GM23338 (cell line): ENCODE data around the gene SI. TPM values are rescaled to one million over a fixed set of nuclear protein-coding genes. Genes with fewer than 3 reads are reported as not detected.

Experiments
- ATAC-seq: fragments of 200-7000 bp; cut with Tn5 transposase; 3 replicates; pipeline ENCODE4 v1.9.1; 2020
- DNase-seq: peaks from one replicate; pipeline ENCODE4 v3.0.0-alpha.2; 2015; ENCODE audit warnings: low spot score
- H2AFZ ChIP-seq: fragments of 200-600 bp; sonication (generic); 2 replicates; pipeline ENCODE4 v1.8.0; 2016; ENCODE audit warnings: antibody characterized with exemption, mild to moderate bottlenecking, moderate library complexity
- H3F3A ChIP-seq: fragments of 200-600 bp; sonication (generic); replicated peaks from 2 replicates; pipeline ENCODE4 v1.8.0; 2017; ENCODE audit warnings: antibody characterized with exemption, mixed run types, low read depth
- H3K27ac ChIP-seq: fragments of 200-600 bp; sonication (generic); 2 replicates; pipeline ENCODE4 v1.6.1; 2016; ENCODE audit warnings: low read depth
- H3K27me3 ChIP-seq: fragments of 200-600 bp; sonication (generic); 2 replicates; pipeline ENCODE4 v1.8.0; 2016; ENCODE audit warnings: mild to moderate bottlenecking, mixed run types, moderate library complexity; ENCODE audit not compliant: insufficient read depth
- H3K36me3 ChIP-seq: fragments of 200-600 bp; sonication (generic); 2 replicates; pipeline ENCODE4 v1.8.0; 2016; ENCODE audit warnings: mild to moderate bottlenecking; ENCODE audit not compliant: insufficient read depth
- H3K4me1 ChIP-seq: fragments of 200-600 bp; sonication (generic); 2 replicates; pipeline ENCODE4 v1.8.0; 2016; ENCODE audit warnings: mild to moderate bottlenecking, moderate library complexity; ENCODE audit not compliant: insufficient read depth
- H3K4me2 ChIP-seq: fragments of 200-600 bp; sonication (generic); 2 replicates; pipeline ENCODE4 v1.7.1; 2017; ENCODE audit warnings: mixed run types
- H3K4me3 ChIP-seq: fragments of 200-600 bp; sonication (generic); 2 replicates; pipeline ENCODE4 v1.6.1; 2016; ENCODE audit warnings: mixed run types
- H3K79me2 ChIP-seq: fragments of 200-600 bp; sonication (generic); replicated peaks from 2 replicates; pipeline ENCODE4 v1.8.0; 2017; ENCODE audit warnings: mild to moderate bottlenecking; ENCODE audit not compliant: insufficient read depth
- H3K9me2 ChIP-seq: fragments of 200-600 bp; sonication (generic); 2 replicates; pipeline ENCODE4 v1.8.0; 2017; ENCODE audit not compliant: insufficient read depth
- H4K20me1 ChIP-seq: fragments of 200-600 bp; sonication (generic); replicated peaks from 2 replicates; pipeline ENCODE4 v1.8.0; 2017; ENCODE audit warnings: mild to moderate bottlenecking; ENCODE audit not compliant: insufficient read depth
- H3K27ac Mint-ChIP-seq: 2 replicates; pipeline ENCODE4 v1.8.0; 2020; ENCODE audit warnings: inconsistent platforms, mild to moderate bottlenecking, moderate library complexity, mixed read lengths
- H3K27me3 Mint-ChIP-seq: 3 replicates; pipeline ENCODE4 v1.8.0; 2022; ENCODE audit warnings: low read depth, mild to moderate bottlenecking, moderate library complexity, mixed read lengths, inconsistent platforms; ENCODE audit not compliant: insufficient read depth, poor library complexity
- H3K36me3 Mint-ChIP-seq: 3 replicates; pipeline ENCODE4 v1.8.0; 2021; ENCODE audit warnings: low read depth, mild to moderate bottlenecking, inconsistent platforms, moderate library complexity, mixed read lengths
- H3K4me1 Mint-ChIP-seq: 3 replicates; pipeline ENCODE4 v1.8.0; 2020; ENCODE audit warnings: mild to moderate bottlenecking, inconsistent platforms, mixed read lengths
- H3K4me3 Mint-ChIP-seq: 3 replicates; pipeline ENCODE4 v1.8.0; 2021; ENCODE audit warnings: moderate library complexity, mild to moderate bottlenecking, inconsistent platforms, mixed read lengths
- H3K9me3 Mint-ChIP-seq: 3 replicates; pipeline ENCODE4 v1.8.0; 2020; ENCODE audit warnings: moderate library complexity, mild to moderate bottlenecking, inconsistent platforms, mixed read lengths
- CREB1 ChIP-seq: fragments of 250-450 bp; sonication (Bioruptor Pico); IDR thresholded peaks from 2 replicates; pipeline ENCODE4 v1.5.0; 2020; ENCODE audit warnings: low read depth, mild to moderate bottlenecking, moderate library complexity
- CTCF ChIP-seq, 2 experiments: fragments of 200-600 bp in 1 of 2; sonication (generic) in 1 of 2; conservative IDR thresholded peaks; 2 replicates each; pipeline versions ENCODE4 v1.5.1 to v1.6.1; 2016 to 2017; ENCODE audit warnings: antibody characterized with exemption in 2 of 2, low read depth in 2 of 2, mild to moderate bottlenecking in 2 of 2, moderate library complexity in 1 of 2
- EZH2 ChIP-seq: fragments of 200-600 bp; sonication (generic); IDR thresholded peaks from one replicate; pipeline ENCODE4 v1.8.0; 2017; ENCODE audit warnings: antibody characterized with exemption, mild to moderate bottlenecking, low read depth; ENCODE audit not compliant: unreplicated experiment
- EZH2phosphoT487 ChIP-seq: fragments of 200-600 bp; sonication (generic); IDR thresholded peaks from one replicate; pipeline ENCODE4 v1.8.1; 2018; ENCODE audit warnings: antibody characterized with exemption; ENCODE audit not compliant: unreplicated experiment
- JUNB ChIP-seq: IDR thresholded peaks from one replicate; pipeline ENCODE4 v1.6.1; 2016; ENCODE audit warnings: antibody characterized with exemption; ENCODE audit not compliant: unreplicated experiment
- NANOG ChIP-seq: IDR thresholded peaks from 2 replicates; pipeline ENCODE4 v1.6.1; 2016; ENCODE audit warnings: antibody characterized with exemption, borderline replicate concordance
- POLR2AphosphoS5 ChIP-seq: IDR thresholded peaks from 2 replicates; pipeline ENCODE4 v1.6.1; 2016; ENCODE audit warnings: antibody characterized with exemption, low read depth
- STAT1 ChIP-seq: IDR thresholded peaks from one replicate; pipeline ENCODE4 v1.6.1; 2016; ENCODE audit warnings: antibody characterized with exemption; ENCODE audit not compliant: unreplicated experiment
- ZNF114 ChIP-seq: fragments of 250-450 bp; sonication (Bioruptor Pico); IDR thresholded peaks from 2 replicates; pipeline ENCODE4 v1.5.0; 2020; ENCODE audit warnings: mild to moderate bottlenecking, moderate library complexity
- ZNF331 ChIP-seq: fragments of 250-450 bp; sonication (Bioruptor Pico); IDR thresholded peaks from 2 replicates; pipeline ENCODE4 v1.5.0; 2020; ENCODE audit warnings: low read depth, mild to moderate bottlenecking, moderate library complexity
- ZNF462 ChIP-seq: fragments of 250-450 bp; sonication (Bioruptor Pico); IDR thresholded peaks from 2 replicates; pipeline ENCODE4 v1.5.0; 2020; ENCODE audit warnings: mild to moderate bottlenecking, moderate library complexity
- polyA plus RNA-seq: library from polyadenylated mRNA; unstranded; fragments of >200 nt; fragmentation: Nextera tagmentation; extraction: Ambion mirVana; gene quantifications from 2 replicates; pipeline ENCODE4 v1.2.1, GENCODE V29; 2016
- total RNA-seq: library from RNA; depleted of rRNA; stranded (reverse); fragments of >200 nt; shearing (Covaris generic); gene quantifications from 2 replicates; pipeline ENCODE4 v1.2.3, GENCODE V29; 2014
- TF ChIP-seq, protein P1 (sequence below): IDR thresholded peaks from one replicate; pipeline ENCODE4 v1.6.1; 2018; ENCODE audit warnings: antibody characterized with exemption; ENCODE audit not compliant: unreplicated experiment
- TF ChIP-seq, protein P2 (sequence below): IDR thresholded peaks from 2 replicates; pipeline ENCODE4 v1.6.1; 2016; ENCODE audit warnings: antibody characterized with exemption

Gene SI
- total and polyA plus RNA-seq, 2 experiments from 2014 or later = not detected

DNA sequence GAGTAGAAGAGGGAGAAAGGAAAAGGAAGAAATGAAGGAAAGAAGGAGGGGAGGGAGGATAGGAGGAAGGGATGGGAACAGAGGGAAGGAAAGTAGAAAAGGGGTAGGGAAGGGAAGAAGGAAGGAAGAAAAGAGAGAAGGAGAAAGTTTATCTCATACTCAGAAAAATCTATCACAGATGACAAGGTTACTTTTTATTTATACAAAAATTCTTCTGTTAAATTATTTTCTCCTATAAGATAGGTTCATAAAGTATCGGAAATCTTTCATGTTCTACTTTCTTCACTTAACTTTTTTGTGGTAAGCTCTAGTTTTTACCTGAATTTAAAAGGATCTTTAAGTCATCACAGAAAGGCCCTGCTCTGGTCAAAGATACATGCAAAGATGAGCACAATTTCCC lies 38.1 kb downstream of the SI start:
- DNase-seq = no peak
- H3K9me2 ChIP-seq = no peaks in the 10 kb centered on the region
- no peak for ATAC-seq
- Mint-ChIP-seq H3K36me3 (no peaks in the 10 kb centered on the region), H3K9me3 (no peaks in the 10 kb centered on the region), H3K27ac (no peak overlapping the region), H3K4me3 (no peak overlapping the region), H3K27me3 (no peaks in the 10 kb centered on the region), H3K4me1 (no peaks in the 10 kb centered on the region)
- H3K27ac ChIP-seq = no peak overlapping the region
- H3K79me2 ChIP-seq = no peaks in the 10 kb centered on the region
- no peaks in the 10 kb centered on the region for H3K36me3 ChIP-seq
- H3K4me2 ChIP-seq = no peak overlapping the region
- H2AFZ ChIP-seq = no peak overlapping the region
- H3F3A ChIP-seq = no peaks in the 10 kb centered on the region
- H3K4me1 ChIP-seq = no peaks in the 10 kb centered on the region
- H3K4me3 ChIP-seq = no peak overlapping the region
- TF ChIP-seq STAT1 (no peak), ZNF331 (CRISPR knock-in tag) (no peak), ZNF462 (CRISPR knock-in tag) (no peak), EZH2 (no peak), JUNB (no peak), ZNF114 (CRISPR knock-in tag) (no peak), POLR2AphosphoS5 (no peak), EZH2phosphoT487 (no peak), CTCF (conservative IDR thresholded peaks at IDR 0.05; ENCODE audit: low read depth in 2 of 2) (no peak), NANOG (no peak), CREB1 (CRISPR knock-in tag) (no peak)
- TF ChIP-seq, protein P1, sequence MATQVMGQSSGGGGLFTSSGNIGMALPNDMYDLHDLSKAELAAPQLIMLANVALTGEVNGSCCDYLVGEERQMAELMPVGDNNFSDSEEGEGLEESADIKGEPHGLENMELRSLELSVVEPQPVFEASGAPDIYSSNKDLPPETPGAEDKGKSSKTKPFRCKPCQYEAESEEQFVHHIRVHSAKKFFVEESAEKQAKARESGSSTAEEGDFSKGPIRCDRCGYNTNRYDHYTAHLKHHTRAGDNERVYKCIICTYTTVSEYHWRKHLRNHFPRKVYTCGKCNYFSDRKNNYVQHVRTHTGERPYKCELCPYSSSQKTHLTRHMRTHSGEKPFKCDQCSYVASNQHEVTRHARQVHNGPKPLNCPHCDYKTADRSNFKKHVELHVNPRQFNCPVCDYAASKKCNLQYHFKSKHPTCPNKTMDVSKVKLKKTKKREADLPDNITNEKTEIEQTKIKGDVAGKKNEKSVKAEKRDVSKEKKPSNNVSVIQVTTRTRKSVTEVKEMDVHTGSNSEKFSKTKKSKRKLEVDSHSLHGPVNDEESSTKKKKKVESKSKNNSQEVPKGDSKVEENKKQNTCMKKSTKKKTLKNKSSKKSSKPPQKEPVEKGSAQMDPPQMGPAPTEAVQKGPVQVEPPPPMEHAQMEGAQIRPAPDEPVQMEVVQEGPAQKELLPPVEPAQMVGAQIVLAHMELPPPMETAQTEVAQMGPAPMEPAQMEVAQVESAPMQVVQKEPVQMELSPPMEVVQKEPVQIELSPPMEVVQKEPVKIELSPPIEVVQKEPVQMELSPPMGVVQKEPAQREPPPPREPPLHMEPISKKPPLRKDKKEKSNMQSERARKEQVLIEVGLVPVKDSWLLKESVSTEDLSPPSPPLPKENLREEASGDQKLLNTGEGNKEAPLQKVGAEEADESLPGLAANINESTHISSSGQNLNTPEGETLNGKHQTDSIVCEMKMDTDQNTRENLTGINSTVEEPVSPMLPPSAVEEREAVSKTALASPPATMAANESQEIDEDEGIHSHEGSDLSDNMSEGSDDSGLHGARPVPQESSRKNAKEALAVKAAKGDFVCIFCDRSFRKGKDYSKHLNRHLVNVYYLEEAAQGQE = no peak
- TF ChIP-seq, protein P2, sequence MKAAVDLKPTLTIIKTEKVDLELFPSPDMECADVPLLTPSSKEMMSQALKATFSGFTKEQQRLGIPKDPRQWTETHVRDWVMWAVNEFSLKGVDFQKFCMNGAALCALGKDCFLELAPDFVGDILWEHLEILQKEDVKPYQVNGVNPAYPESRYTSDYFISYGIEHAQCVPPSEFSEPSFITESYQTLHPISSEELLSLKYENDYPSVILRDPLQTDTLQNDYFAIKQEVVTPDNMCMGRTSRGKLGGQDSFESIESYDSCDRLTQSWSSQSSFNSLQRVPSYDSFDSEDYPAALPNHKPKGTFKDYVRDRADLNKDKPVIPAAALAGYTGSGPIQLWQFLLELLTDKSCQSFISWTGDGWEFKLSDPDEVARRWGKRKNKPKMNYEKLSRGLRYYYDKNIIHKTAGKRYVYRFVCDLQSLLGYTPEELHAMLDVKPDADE = no peak
- no peaks in the 10 kb centered on the region for H3K27me3 ChIP-seq
- no peaks in the 10 kb centered on the region for H4K20me1 ChIP-seq
